Subcutaneous abdominal adipose tissue (tissue), 5 donors: Measurements from ENCODE around the gene METTL16.

ENCODE experiments used
- H3K27ac ChIP-seq: one replicate; pipeline ENCODE4 v1.7.0; 2013; ENCODE audit warnings: low read depth, mild to moderate bottlenecking, inconsistent platforms, low read length, moderate library complexity
- H3K27me3 ChIP-seq, 5 donors: one replicate each; pipeline ENCODE4 v1.7.0; 2013; ENCODE audit warnings: low read length in 5 of 5, inconsistent platforms in 1 of 5; ENCODE audit not compliant: control insufficient read depth in 5 of 5, insufficient read depth in 4 of 5
- H3K36me3 ChIP-seq, 5 donors: one replicate each; pipeline ENCODE4 v1.7.0; 2013; ENCODE audit warnings: low read length in 5 of 5; ENCODE audit not compliant: control insufficient read depth in 5 of 5, insufficient read depth in 5 of 5
- H3K4me1 ChIP-seq, 5 donors: one replicate each; pipeline ENCODE4 v1.7.0; 2013; ENCODE audit warnings: low read length in 5 of 5, mild to moderate bottlenecking in 3 of 5, moderate library complexity in 1 of 5; ENCODE audit not compliant: control insufficient read depth in 5 of 5, insufficient read depth in 5 of 5
- H3K4me3 ChIP-seq, 5 donors: one replicate each; pipeline ENCODE4 v1.7.0; 2013; ENCODE audit warnings: low read length in 5 of 5, low read depth in 1 of 5
- H3K9ac ChIP-seq, 5 donors: one replicate each; pipeline ENCODE4 v1.7.0; 2013; ENCODE audit warnings: low read length in 5 of 5, mild to moderate bottlenecking in 4 of 5, moderate library complexity in 3 of 5
- H3K9me3 ChIP-seq, 5 donors: one replicate each; pipeline ENCODE4 v1.7.0; 2013; ENCODE audit warnings: low read length in 5 of 5; ENCODE audit not compliant: control insufficient read depth in 5 of 5
- donor health status: healthy.
- donor health status: healthy.
- donor health status: healthy.
- donor health status: healthy.
- donor health status: healthy.

Gene METTL16

GRCh38 chr17:2423271-2423670 lies 88.4 kb downstream of the METTL16 start:
- peaks cover 0 to 35% (median 24%) of the 10 kb centered on the region in 5 donors for H3K36me3 ChIP-seq
- no peaks in the 10 kb centered on the region for H3K9me3 ChIP-seq
- H3K9ac ChIP-seq = no peak overlapping the region
- H3K4me3 ChIP-seq = no peak overlapping the region
- no peaks in the 10 kb centered on the region for H3K27me3 ChIP-seq
- no peak overlapping the region for H3K27ac ChIP-seq
- peaks cover 0 to 19% (median 15%) of the 10 kb centered on the region in 5 donors for H3K4me1 ChIP-seq

GRCh38 chr17:2421315-2422147 lies 90.2 kb downstream of the METTL16 start:
- no peak overlapping the region for H3K9ac ChIP-seq
- no peak overlapping the region for H3K4me3 ChIP-seq
- peaks cover 0 to 35% (median 24%) of the 10 kb centered on the region in 5 donors for H3K36me3 ChIP-seq
- H3K27me3 ChIP-seq = no peaks in the 10 kb centered on the region
- no peak overlapping the region for H3K27ac ChIP-seq
- H3K4me1 ChIP-seq = peaks cover 0 to 21% (median 18%) of the 10 kb centered on the region in 5 donors
- no peaks in the 10 kb centered on the region for H3K9me3 ChIP-seq

GRCh38 chr17:2420176-2420575 lies 91.5 kb downstream of the METTL16 start:
- Histone ChIP-seq H3K9ac (no peak overlapping the region), H3K9me3 (no peaks in the 10 kb centered on the region), H3K4me1 (peaks cover 2 to 29% (median 24%) of the 10 kb centered on the region in 5 donors), H3K27me3 (no peaks in the 10 kb centered on the region), H3K4me3 (no peak overlapping the region), H3K36me3 (peaks cover 0 to 35% (median 25%) of the 10 kb centered on the region in 5 donors), H3K27ac (no peak overlapping the region)

- no peak overlapping the region for H3K9ac ChIP-seq
- peaks cover 2 to 29% (median 25%) of the 10 kb centered on the region in 5 donors for H3K4me1 ChIP-seq
- H3K36me3 ChIP-seq = peaks cover 0 to 35% (median 27%) of the 10 kb centered on the region in 5 donors
- H3K27me3 ChIP-seq = no peaks in the 10 kb centered on the region
- H3K9me3 ChIP-seq = no peaks in the 10 kb centered on the region
- H3K4me3 ChIP-seq = no peak overlapping the region
- no peak overlapping the region for H3K27ac ChIP-seq
Measured at GRCh38 chr17:2419486-2419885, 92.2 kb downstream of the METTL16 start.

GRCh38 chr17:2418572-2418971 lies 93.1 kb downstream of the METTL16 start:
- Histone ChIP-seq H3K27ac (peak overlapping the region; percentile 5), H3K27me3 (no peaks in the 10 kb centered on the region), H3K36me3 (peaks cover 0 to 35% (median 31%) of the 10 kb centered on the region in 5 donors), H3K9me3 (no peaks in the 10 kb centered on the region), H3K4me1 (peaks cover 2 to 30% (median 26%) of the 10 kb centered on the region in 5 donors), H3K4me3 (no peak overlapping the region), H3K9ac (peak overlapping the region in 1 of 5 donors; percentile 24)

- H3K9me3 ChIP-seq = no peaks in the 10 kb centered on the region
- H3K4me3 ChIP-seq = no peak overlapping the region
- peak overlapping the region in 2 of 5 donors; percentile 45 to 77 for H3K9ac ChIP-seq
- peaks cover 0 to 27% (median 26%) of the 10 kb centered on the region in 5 donors for H3K36me3 ChIP-seq
- H3K27me3 ChIP-seq = no peaks in the 10 kb centered on the region
- H3K27ac ChIP-seq = no peak overlapping the region
- peaks cover 9 to 45% (median 29%) of the 10 kb centered on the region in 5 donors for H3K4me1 ChIP-seq
Measured at GRCh38 chr17:2416010-2416734, 95.5 kb downstream of the METTL16 start.

- peaks cover 9 to 45% (median 29%) of the 10 kb centered on the region in 5 donors for H3K4me1 ChIP-seq
- H3K27ac ChIP-seq = no peak overlapping the region
Measured at GRCh38 chr17:2415081-2415480, 96.6 kb downstream of the METTL16 start.

GRCh38 chr17:2414446-2415064 lies 97.1 kb downstream of the METTL16 start:
- H3K36me3 ChIP-seq = peaks cover 0 to 14% (median 12%) of the 10 kb centered on the region in 5 donors
- H3K4me3 ChIP-seq = no peak overlapping the region
- H3K27me3 ChIP-seq = no peaks in the 10 kb centered on the region
- no peak overlapping the region for H3K27ac ChIP-seq
- H3K9me3 ChIP-seq = no peaks in the 10 kb centered on the region
- peaks cover 9 to 39% (median 29%) of the 10 kb centered on the region in 5 donors for H3K4me1 ChIP-seq
- no peak overlapping the region for H3K9ac ChIP-seq

More at GRCh38 chr17:2415081-2415480, 96.6 kb downstream of the METTL16 start:
- Histone ChIP-seq H3K9me3 (no peaks in the 10 kb centered on the region), H3K27me3 (no peaks in the 10 kb centered on the region), H3K36me3 (peaks cover 0 to 19% (median 17%) of the 10 kb centered on the region in 5 donors), H3K9ac (no peak overlapping the region), H3K4me3 (no peak overlapping the region)

GRCh38 chr17:2412561-2413021 lies 99.1 kb downstream of the METTL16 start:
- Histone ChIP-seq H3K4me3 (no peak overlapping the region), H3K9ac (peak overlapping the region in 1 of 5 donors; percentile 63), H3K9me3 (no peaks in the 10 kb centered on the region), H3K36me3 (peaks cover 0 to 8% (median 0%) of the 10 kb centered on the region in 5 donors), H3K27me3 (no peaks in the 10 kb centered on the region), H3K4me1 (peaks cover 9 to 27% (median 22%) of the 10 kb centered on the region in 5 donors), H3K27ac (peak overlapping the region; percentile 75)
